ENCODE measurements around the gene ACTN1.

GRCh38 chr14:68842298-68842697 lies 136.8 kb downstream of the ACTN1 start:
- no peak for TF ChIP-seq CTCF (IDR thresholded peaks at IDR 0.05)
- TF ChIP-seq POLR2A (IDR thresholded peaks at IDR 0.05) = no peak
